Type B pancreatic cell (in vitro differentiated cells): ENCODE results near the gene DUSP22. TPM values are rescaled to one million over a fixed set of nuclear protein-coding genes. Genes with fewer than 3 reads are reported as not detected.

Source experiments
- DNase-seq: peaks from one replicate; pipeline ENCODE4 v3.0.0; 2021; ENCODE audit warnings: mixed read lengths; ENCODE audit not compliant: unreplicated experiment; ENCODE audit errors: extremely low spot score
- H3K27ac Mint-ChIP-seq: 2 replicates; pipeline ENCODE4 v1.8.0; 2021; ENCODE audit warnings: mild to moderate bottlenecking, mixed read lengths
- H3K27me3 Mint-ChIP-seq: 2 replicates; pipeline ENCODE4 v1.8.0; 2021; ENCODE audit warnings: mixed read lengths
- H3K36me3 Mint-ChIP-seq: 2 replicates; pipeline ENCODE4 v1.8.0; 2021; ENCODE audit warnings: mixed read lengths
- H3K4me1 Mint-ChIP-seq: one replicate; pipeline ENCODE4 v1.8.0; 2021; ENCODE audit warnings: mixed read lengths; ENCODE audit not compliant: unreplicated experiment
- H3K4me3 Mint-ChIP-seq: 2 replicates; pipeline ENCODE4 v1.8.0; 2021; ENCODE audit warnings: mild to moderate bottlenecking, mixed read lengths
- H3K9me3 Mint-ChIP-seq: 2 replicates; pipeline ENCODE4 v1.8.0; 2021; ENCODE audit warnings: mixed read lengths
- CTCF ChIP-seq: fragments of 200-600 bp; sonication (generic); conservative IDR thresholded peaks from 2 replicates; pipeline ENCODE4 v1.5.0; 2021; ENCODE audit warnings: antibody characterized with exemption, mild to moderate bottlenecking
- total RNA-seq: library from RNA; stranded (reverse); gene quantifications from 2 replicates; pipeline ENCODE4 v1.2.1, GENCODE V29; 2021; ENCODE audit warnings: low replicate concordance

DUSP22 gene
- total RNA-seq, 1 donor from 2014 or later = 25.0 TPM

DNA sequence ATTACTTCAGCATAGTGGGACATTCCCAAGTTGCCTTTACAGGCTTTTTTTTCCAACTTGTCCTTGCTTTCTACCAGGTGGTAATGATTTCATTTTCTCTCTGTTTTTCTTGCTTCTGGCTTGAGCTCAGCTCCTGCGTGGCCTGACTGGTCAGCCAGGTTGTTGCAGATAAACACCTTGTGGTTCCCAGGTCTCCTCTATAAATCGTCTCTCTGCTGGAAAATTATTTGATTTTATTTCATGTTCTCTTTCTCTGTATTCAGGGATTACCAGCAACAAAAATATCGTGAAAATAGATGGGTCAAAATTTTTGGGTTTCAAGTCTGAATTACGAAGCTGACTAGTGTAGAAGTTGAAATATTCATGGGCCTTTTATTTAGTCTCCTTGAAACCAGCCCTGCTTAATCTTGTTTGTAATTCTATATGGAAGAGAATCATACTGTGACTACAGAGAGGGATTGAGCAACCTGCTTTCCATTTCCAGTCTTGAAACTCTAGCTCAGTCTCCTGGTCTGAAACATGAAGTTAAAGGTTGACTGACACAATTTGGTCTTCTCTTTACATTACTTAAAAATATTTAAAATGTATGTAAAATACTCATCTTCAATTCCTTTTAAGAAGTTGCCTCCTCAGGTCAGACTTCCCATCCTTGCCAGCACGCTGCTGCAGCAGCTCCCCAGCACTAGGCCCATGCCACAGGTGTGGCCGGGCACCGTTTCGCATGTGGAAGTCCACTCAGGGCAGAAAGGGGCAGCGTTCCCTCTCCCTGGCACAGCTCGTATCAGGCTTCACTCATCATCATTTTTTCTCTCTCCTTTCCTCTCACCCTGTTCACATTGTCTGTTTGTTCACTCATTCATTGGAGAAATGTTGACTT, 7.1 kb downstream of the DUSP22 start:
- H3K9me3 Mint-ChIP-seq = no peaks in the 10 kb centered on the region

GRCh38 chr6:300026-300425, 7.7 kb downstream of the DUSP22 start:
- no peak for DNase-seq
- Mint-ChIP-seq H3K4me3 (no peak overlapping the region), H3K4me1 (peaks cover 4% of the 10 kb centered on the region), H3K36me3 (no peaks in the 10 kb centered on the region), H3K27ac (no peak overlapping the region), H3K9me3 (no peaks in the 10 kb centered on the region), H3K27me3 (no peaks in the 10 kb centered on the region)
- TF ChIP-seq CTCF = no peak

More for the DNA sequence above, 7.1 kb downstream of the DUSP22 start:
- DNase-seq = no peak
- Mint-ChIP-seq H3K27ac (no peak overlapping the region), H3K36me3 (no peaks in the 10 kb centered on the region), H3K27me3 (no peaks in the 10 kb centered on the region), H3K4me3 (no peak overlapping the region), H3K4me1 (peaks cover 4% of the 10 kb centered on the region)
- TF ChIP-seq CTCF = no peak

DNA sequence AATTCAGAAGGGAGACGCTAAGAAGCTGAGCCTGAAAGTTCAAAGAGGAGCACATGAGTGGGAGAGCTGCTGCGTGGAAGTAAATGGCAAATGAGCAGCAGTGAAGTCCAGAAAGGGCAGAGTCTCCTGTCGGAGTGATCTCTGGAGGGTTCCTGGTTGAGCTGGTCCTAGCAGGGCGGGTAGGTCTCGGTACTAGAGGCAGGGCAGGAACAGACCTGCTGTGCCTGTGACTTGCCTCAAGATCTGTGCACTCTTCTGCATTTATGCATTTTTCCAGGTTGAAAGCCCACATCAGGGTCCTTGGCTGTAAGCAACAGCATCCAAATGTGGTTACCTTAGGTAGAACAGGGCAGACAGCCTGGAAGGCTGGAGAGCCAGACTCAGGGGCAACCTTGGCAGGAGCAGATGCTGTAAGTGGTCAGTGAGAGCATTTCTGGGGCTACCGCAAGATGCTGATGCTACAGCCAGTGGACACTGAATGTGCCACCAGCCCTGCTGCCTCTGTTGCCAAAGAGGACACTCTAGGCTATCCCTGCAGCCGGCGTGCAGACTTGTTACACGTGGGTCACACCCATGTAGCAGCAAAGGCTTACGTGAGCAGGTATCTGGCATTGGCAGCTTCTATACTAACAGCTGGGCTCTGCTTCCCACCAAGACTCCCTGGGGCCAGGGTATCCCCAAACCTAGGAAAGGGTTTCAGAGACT, 8.4 kb downstream of the DUSP22 start:
- H3K27me3 Mint-ChIP-seq = no peaks in the 10 kb centered on the region
- no peaks in the 10 kb centered on the region for H3K9me3 Mint-ChIP-seq
- H3K4me3 Mint-ChIP-seq = no peak overlapping the region
- H3K36me3 Mint-ChIP-seq = no peaks in the 10 kb centered on the region
- DNase-seq = no peak
- H3K4me1 Mint-ChIP-seq = peaks cover 4% of the 10 kb centered on the region
- TF ChIP-seq CTCF = no peak
- H3K27ac Mint-ChIP-seq = no peak overlapping the region

GRCh38 chr6:301526-301925, 9.2 kb downstream of the DUSP22 start:
- H3K27ac Mint-ChIP-seq = no peak overlapping the region
- H3K4me3 Mint-ChIP-seq = no peak overlapping the region
- DNase-seq = no peak
- no peak for TF ChIP-seq CTCF
- no peaks in the 10 kb centered on the region for H3K27me3 Mint-ChIP-seq
- H3K36me3 Mint-ChIP-seq = no peaks in the 10 kb centered on the region
- H3K4me1 Mint-ChIP-seq = peaks cover under 1% of the 10 kb centered on the region
- H3K9me3 Mint-ChIP-seq = no peaks in the 10 kb centered on the region

GRCh38 chr6:301929-302705, 9.8 kb downstream of the DUSP22 start:
- no peak overlapping the region for H3K27ac Mint-ChIP-seq
- DNase-seq = no peak
- H3K9me3 Mint-ChIP-seq = no peaks in the 10 kb centered on the region
- no peaks in the 10 kb centered on the region for H3K27me3 Mint-ChIP-seq
- TF ChIP-seq CTCF = no peak
- H3K4me3 Mint-ChIP-seq = no peak overlapping the region
- H3K4me1 Mint-ChIP-seq = no peaks in the 10 kb centered on the region
- no peaks in the 10 kb centered on the region for H3K36me3 Mint-ChIP-seq
